Suprapubic skin (tissue), 4 donors: ENCODE measurements around the gene GIT2. TPM values are rescaled to one million over a fixed set of nuclear protein-coding genes. Genes with fewer than 3 reads are reported as not detected.

Experiments used
- DNase-seq, 2 donors: peaks; one replicate each; pipeline ENCODE4 v3.0.0-alpha.2; 2019; ENCODE audit warnings: low spot score in 2 of 2
- H3K27ac ChIP-seq: fragments of 200-600 bp; sonication (generic); one replicate; pipeline ENCODE4 v1.5.1; 2019
- H3K27me3 ChIP-seq: fragments of 200-600 bp; sonication (generic); one replicate; pipeline ENCODE4 v1.5.1; 2019
- H3K36me3 ChIP-seq: fragments of 200-600 bp; sonication (generic); one replicate; pipeline ENCODE4 v1.5.1; 2019
- H3K4me1 ChIP-seq: fragments of 200-600 bp; sonication (generic); one replicate; pipeline ENCODE4 v1.5.1; 2019
- H3K4me3 ChIP-seq: fragments of 200-600 bp; sonication (generic); one replicate; pipeline ENCODE4 v1.5.1; 2019; ENCODE audit warnings: mild to moderate bottlenecking
- H3K9me3 ChIP-seq: fragments of 200-600 bp; sonication (generic); one replicate; pipeline ENCODE4 v1.5.1; 2019
- EP300 ChIP-seq: sonication (generic); formaldehyde crosslinking; IDR thresholded peaks from one replicate; pipeline ENCODE4 v1.6.1; 2017; ENCODE audit warnings: antibody characterized with exemption
- POLR2A ChIP-seq, 2 donors: fragments of 450-650 bp; IDR thresholded peaks; one replicate each; pipeline ENCODE4 v1.6.1; 2017; ENCODE audit warnings: antibody characterized with exemption in 2 of 2, mild to moderate bottlenecking in 2 of 2, moderate library complexity in 2 of 2
- POLR2AphosphoS5 ChIP-seq, 3 donors: sonication (generic); formaldehyde crosslinking; IDR thresholded peaks; one replicate each; pipeline ENCODE4 v1.6.1; 2017; ENCODE audit warnings: antibody characterized with exemption in 3 of 3
- WGBS: methylation state at CpG from one replicate; pipeline ENCODE4 v1.1.5; 2018; 5-methylcytosine and 5-hydroxymethylcytosine counted together
- total RNA-seq, 4 donors: library from RNA; depleted of rRNA; stranded (reverse); fragments of >200 nt; gene quantifications; one replicate each; pipeline ENCODE4 v1.1.0, GENCODE V29; 2016
- TF ChIP-seq, protein P1 (sequence below), 2 donors: fragments of 200-600 bp in 1 of 2; fragments of 450-650 bp in 1 of 2; sonication (generic) in 1 of 2; IDR thresholded peaks; one replicate each; pipeline ENCODE4 v1.5.1; 2016 to 2019; ENCODE audit warnings: antibody characterized with exemption in 2 of 2, mild to moderate bottlenecking in 1 of 2, moderate library complexity in 1 of 2

Gene GIT2
- total RNA-seq, 4 donors from 2014 or later: 19.4 to 60.6 (median 35.0) TPM

DNA sequence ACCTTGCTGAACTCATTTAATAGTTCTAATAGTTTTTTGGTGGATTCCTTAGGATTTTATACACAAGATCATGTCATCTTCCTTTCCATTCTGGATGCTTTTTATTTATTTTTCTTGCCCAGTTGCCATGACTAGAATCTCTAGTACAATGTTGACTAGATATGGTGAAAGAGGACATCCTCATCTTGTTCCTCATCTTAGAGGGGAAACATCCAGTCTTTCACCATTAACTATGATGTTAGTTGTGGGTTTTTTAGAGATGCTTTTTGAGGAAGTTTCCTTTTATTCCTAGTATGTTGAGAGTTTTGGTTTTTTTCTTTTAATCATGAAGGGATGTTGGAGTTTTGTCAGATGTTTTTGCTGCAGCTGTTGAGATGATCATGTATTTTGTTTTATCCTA lies 11.7 kb upstream of the GIT2 start:
- no peak for DNase-seq
- TF ChIP-seq POLR2A (IDR thresholded peaks at IDR 0.05) (no peak), EP300 (no peak), POLR2AphosphoS5 (IDR thresholded peaks at IDR 0.05) (no peak)
- TF ChIP-seq, protein P1, sequence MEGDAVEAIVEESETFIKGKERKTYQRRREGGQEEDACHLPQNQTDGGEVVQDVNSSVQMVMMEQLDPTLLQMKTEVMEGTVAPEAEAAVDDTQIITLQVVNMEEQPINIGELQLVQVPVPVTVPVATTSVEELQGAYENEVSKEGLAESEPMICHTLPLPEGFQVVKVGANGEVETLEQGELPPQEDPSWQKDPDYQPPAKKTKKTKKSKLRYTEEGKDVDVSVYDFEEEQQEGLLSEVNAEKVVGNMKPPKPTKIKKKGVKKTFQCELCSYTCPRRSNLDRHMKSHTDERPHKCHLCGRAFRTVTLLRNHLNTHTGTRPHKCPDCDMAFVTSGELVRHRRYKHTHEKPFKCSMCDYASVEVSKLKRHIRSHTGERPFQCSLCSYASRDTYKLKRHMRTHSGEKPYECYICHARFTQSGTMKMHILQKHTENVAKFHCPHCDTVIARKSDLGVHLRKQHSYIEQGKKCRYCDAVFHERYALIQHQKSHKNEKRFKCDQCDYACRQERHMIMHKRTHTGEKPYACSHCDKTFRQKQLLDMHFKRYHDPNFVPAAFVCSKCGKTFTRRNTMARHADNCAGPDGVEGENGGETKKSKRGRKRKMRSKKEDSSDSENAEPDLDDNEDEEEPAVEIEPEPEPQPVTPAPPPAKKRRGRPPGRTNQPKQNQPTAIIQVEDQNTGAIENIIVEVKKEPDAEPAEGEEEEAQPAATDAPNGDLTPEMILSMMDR (IDR thresholded peaks at IDR 0.05): no peak
- Histone ChIP-seq H3K27me3 (no peaks in the 10 kb centered on the region), H3K27ac (no peak overlapping the region), H3K9me3 (no peaks in the 10 kb centered on the region), H3K36me3 (peaks cover 8% of the 10 kb centered on the region), H3K4me3 (no peak overlapping the region), H3K4me1 (peaks cover 5% of the 10 kb centered on the region)

DNA sequence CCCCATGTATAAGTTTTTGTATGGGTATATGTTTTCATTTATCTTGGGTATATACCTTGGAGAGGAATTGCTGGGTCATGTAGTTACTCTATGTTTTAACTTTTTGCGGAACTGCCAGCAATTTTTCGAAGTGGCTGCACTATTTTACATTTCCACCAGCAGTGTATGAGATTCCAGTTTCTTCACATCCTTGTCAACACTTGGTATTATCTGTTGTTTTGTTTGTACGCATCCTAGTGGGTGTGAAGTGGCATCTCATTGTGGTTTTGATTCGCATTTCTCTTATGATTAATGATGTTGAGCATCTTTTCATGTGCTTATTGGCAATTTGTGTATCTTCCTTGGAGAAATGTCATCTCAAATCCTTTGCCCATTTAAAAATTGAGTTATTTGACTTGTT lies 9.9 kb upstream of the GIT2 start:
- WGBS: 100% methylated on average over 4 of the region's 4 CpGs
- Histone ChIP-seq H3K27ac (no peak overlapping the region), H3K4me1 (peaks cover 23% of the 10 kb centered on the region), H3K4me3 (no peak overlapping the region), H3K36me3 (no peaks in the 10 kb centered on the region), H3K9me3 (no peaks in the 10 kb centered on the region), H3K27me3 (no peaks in the 10 kb centered on the region)
- TF ChIP-seq POLR2AphosphoS5 (IDR thresholded peaks at IDR 0.05) (no peak), POLR2A (IDR thresholded peaks at IDR 0.05) (no peak), EP300 (no peak)
- TF ChIP-seq, protein P1 (IDR thresholded peaks at IDR 0.05): no peak
- no peak for DNase-seq

DNA sequence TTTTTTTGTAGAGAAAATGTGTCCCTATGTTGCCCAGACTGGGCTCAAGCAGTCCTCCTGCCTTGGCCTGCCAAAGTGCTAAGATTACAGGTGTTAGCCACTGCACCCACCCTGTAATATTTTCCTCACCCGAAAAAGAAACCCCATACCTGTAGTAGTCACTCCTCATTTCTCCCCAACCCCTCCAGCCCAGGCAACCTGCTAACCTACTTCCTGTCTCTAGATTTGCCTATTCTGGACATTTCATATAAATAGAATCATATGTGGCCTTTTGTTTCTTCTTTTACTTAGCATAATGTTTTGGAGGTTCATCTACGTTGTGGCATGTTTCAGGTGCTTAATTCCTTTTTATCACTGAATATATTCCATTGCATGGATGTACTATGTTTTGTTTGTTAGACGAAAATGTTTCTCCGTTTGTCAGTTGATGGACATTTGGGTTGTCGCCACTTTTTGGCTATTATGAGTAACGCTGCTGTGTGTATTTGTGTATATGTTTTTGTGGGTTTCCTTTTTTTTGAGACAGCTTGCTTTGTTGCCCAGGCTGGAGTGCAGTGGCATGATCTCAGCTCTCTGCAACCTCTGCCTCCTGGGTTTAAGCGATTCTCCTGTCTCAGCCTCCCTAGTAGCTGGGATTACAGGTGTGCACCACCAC lies 9.3 kb upstream of the GIT2 start:
- DNase-seq: no peak
- Histone ChIP-seq H3K36me3 (no peaks in the 10 kb centered on the region), H3K9me3 (no peaks in the 10 kb centered on the region), H3K27ac (no peak overlapping the region), H3K27me3 (no peaks in the 10 kb centered on the region), H3K4me3 (no peak overlapping the region), H3K4me1 (peaks cover 30% of the 10 kb centered on the region)
- WGBS: 94% methylated on average over 7 of the region's 7 CpGs
- TF ChIP-seq POLR2AphosphoS5 (IDR thresholded peaks at IDR 0.05) (no peak), POLR2A (IDR thresholded peaks at IDR 0.05) (no peak), EP300 (no peak)
- TF ChIP-seq, protein P1 (IDR thresholded peaks at IDR 0.05): no peak

DNA sequence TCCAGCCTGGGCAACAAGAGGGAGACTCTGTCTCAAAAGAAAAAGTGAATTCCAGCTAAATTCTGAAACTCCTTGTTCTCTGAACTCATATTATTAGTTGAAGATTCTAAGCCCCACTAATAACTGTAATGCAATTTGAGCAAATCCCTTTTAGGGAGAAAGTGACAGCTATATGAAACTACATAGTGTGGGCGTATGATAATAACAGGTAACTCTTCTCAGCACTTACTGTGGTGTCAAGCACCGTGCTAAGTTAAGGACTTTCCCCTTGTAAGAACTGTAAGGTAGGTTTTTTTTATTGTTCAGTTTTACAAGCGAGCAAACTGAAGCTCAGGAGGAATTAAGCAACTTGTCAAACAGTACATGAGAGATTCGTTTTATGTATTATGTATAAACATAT lies 8.4 kb upstream of the GIT2 start:
- no peak for TF ChIP-seq EP300
- TF ChIP-seq, protein P1 (IDR thresholded peaks at IDR 0.05): no peak
- no peak for TF ChIP-seq POLR2A (IDR thresholded peaks at IDR 0.05)
- no peak for TF ChIP-seq POLR2AphosphoS5 (IDR thresholded peaks at IDR 0.05)
- no peaks in the 10 kb centered on the region for H3K36me3 ChIP-seq
- no peaks in the 10 kb centered on the region for H3K27me3 ChIP-seq
- H3K4me3 ChIP-seq: no peak overlapping the region
- DNase-seq: no peak
- no peaks in the 10 kb centered on the region for H3K9me3 ChIP-seq
- 65% methylated on average over 4 of the region's 4 CpGs for WGBS
- no peak overlapping the region for H3K27ac ChIP-seq
- H3K4me1 ChIP-seq: peaks cover 34% of the 10 kb centered on the region

DNA sequence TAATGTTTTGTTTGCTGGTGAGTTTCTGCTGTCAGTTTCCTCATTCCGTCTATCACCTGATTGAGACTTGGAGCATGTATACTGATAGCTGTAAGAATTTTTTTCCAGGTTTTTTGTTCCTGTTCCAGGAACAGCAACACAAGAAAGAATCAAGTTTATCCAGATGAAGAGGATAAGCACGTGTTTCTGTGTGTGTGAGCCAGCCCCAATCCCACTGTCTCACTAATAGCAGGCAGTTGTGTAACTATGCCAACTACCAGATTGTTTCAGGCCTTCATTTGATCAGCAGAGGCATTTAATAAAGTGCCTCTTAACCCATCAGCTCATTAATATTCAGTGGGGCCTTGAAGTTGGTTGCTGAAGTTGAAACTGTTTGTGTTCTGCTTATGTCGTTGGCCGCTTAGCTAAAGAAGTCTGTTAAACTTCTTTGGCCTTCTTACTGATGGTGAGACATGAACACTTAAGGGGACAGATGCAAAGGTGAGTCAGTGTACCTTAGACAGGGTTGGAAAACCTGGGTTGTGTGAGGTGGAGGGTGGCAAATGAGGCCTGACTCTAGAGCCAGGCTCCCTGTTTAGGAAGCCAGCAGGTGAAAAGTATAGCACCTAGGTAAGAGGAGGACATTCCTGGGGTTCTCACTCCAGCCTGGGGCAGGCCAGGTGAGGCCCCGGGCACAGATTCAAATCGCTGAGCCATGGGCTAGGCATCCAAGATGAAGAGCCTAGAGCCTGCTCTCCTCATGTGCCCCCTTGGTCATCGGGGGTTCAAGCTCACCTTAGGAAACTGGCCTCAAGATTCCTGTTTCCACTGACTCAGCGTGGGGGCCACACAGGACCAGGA lies 6.7 kb upstream of the GIT2 start:
- Histone ChIP-seq H3K27me3 (no peaks in the 10 kb centered on the region), H3K9me3 (no peaks in the 10 kb centered on the region), H3K36me3 (no peaks in the 10 kb centered on the region), H3K27ac (peak overlapping the region; percentile 76), H3K4me3 (no peak overlapping the region), H3K4me1 (peaks cover 41% of the 10 kb centered on the region)
- DNase-seq: no peak
- TF ChIP-seq EP300 (no peak), POLR2AphosphoS5 (IDR thresholded peaks at IDR 0.05) (no peak), POLR2A (IDR thresholded peaks at IDR 0.05) (no peak)
- TF ChIP-seq, protein P1 (IDR thresholded peaks at IDR 0.05): no peak
- 53% methylated on average over 8 of the region's 8 CpGs for WGBS
